NCI-H2196 treated with DMSO at 0.1 percent for 48 hours (cell line): ENCODE data around the gene RIC8B.

Experiments
- DNase-seq: peaks from one replicate; lab custom pipeline; 2025; ENCODE audit not compliant: unreplicated experiment; lab: John Stamatoyannopoulos, UW

The RIC8B gene

DNA sequence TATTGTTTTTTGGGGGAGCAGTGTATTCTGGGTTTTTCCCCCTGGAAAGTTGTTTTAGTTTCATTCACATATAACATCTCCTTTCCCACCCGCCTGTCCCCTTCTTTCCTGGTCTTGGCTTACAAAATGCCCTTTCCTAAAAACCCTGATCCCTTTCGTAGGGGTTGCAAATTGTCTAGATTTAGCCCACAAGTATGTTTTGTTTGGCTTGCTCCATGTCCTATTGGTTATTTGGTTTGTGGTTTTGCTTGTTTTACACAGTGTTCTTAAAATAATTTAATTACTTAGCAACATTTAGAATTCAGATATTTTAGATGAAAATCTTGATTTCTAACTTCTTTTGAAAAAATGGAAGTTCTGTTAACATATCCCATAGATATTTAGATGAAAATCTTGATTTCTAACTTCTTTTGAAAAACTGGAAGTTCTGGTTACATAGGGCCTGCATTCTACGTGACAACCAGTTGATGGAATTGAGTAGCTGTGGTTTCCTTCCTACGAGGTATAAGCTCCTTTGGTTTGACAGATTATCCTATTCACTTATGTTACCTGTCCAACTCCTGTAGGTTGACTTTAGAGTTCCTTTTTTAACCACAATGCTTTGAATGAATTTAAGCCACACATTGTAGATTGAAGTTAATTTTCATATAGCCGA is 92.1 kb downstream of the RIC8B start:
- DNase-seq: no peak

DNA sequence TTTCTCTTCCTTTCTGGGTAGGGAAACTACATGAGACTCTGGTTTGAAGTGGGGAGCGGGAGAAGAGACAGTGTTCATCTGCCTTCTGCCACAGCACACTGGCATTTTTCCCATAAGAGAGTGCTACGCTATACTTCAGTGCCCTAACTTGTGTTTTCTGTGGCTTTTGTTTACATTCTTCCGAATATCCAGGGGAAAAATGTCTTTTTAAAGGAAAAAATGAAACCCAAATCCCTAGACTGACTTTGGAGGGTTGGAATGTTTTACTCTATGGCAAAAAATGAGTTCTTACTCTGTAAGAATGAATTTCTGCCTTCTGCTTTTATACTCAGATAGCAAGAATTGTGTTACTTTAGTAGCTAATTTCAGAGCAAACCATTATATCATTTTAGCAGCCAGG is 93.2 kb downstream of the RIC8B start:
- DNase-seq: no peak

DNA sequence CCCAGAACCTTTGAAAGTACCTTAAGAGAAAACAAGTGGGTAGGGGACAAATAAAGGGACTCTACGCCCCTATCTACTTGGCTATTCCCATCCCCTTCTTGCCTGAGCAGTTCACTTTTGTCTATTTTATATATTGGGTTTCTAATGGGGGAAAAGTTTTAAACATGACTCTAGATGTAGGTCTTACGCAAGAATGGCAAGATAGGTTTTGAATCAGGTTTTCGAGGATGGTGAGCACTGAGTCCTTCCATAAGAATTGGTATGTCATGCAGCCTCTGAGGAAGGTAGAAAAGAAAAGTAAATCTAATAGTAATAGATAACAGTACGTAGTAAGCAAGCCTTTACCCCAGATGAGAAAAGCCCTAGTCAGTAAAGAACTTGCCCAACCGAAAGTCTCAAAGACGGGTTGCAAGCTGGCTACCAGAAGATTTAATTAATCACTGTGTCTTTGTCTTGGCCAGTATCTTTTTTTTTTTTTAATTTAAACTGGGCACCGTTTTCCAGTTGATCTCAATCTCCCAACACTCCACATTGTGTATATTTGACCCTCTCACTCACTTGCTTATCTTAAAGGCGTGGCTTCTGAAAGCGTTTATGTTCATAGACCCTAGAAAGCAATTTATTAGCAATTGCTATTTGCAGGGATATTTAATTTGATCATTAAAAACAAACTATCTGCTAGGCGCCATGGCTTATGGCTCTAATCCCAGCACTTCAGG is 94.7 kb downstream of the RIC8B start:
- no peak for DNase-seq

DNA sequence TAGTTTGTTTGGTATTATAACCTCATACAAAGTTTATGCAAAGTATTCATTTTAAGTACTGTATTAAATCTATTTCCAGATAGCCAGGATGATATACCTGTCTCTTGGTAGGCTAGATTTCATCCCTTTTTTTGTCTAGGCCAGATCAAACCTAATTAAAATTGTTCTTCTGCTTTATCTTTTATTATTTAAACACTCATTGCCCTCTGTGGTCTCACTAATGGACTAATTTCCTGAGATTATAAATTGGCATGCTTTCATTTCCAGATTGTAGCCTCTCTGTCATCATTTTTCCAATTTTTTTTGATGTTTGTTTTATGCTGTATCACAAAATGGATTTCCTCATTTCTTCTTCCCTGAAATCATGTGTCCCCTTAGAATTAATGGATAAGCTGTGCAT is 95.6 kb downstream of the RIC8B start:
- DNase-seq: no peak

DNA sequence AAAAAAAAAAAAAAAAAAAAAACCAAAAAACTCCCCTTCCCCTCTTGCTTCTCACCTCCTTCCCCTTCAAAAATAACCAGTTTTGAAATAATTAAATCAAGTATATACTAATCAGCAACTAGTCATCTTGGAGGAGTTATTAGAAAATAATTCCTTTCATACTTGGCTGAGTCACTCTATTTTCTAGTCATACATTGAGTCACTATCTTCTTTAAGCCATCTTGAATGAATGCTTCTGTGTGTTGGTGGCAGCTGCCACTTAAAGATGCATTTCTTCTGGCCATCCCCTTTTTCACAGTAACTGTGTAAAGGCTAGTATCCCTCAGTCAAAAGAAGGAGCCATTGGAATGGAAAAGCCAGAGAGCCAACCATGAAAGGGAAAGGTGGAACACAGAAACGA is 97.0 kb downstream of the RIC8B start:
- no peak for DNase-seq

DNA sequence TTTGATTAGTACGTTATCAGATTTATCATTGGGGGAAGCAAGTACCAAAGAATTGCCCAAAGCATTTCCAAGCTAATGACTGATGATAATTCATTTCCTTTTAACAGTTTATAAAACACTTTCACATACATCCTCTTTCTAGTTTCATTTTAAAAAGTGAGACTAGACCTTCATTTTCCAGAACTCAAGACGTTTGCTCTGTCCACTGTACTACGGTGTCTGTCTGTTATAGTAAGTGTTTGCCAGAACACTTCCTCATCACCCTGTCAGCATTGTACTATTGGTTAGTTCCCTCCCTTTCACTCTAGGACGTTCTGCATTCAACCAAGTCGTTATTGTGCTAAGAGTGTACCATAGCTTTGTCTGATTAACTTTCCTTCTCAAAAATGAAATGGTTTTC is 99.5 kb downstream of the RIC8B start:
- no peak for DNase-seq

DNA sequence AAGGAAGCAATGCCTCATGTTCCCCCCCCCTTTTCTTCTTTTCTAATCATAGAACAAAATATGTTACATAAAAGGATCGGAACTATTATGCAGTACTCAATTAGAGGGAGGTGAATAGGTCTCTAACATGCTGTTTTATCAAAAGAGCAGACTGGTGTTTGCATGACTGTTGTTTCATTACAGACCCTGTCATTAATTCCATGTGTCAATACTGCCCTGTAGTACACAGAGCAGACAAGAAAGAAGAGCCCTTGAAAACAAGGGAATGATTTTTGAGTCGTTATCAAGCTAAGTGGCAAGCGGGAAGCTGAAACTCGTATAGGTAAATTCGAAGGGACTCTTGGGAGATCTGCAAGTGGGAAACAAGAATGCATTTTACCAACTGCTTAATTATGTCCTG is 104.3 kb downstream of the RIC8B start:
- DNase-seq: no peak

DNA sequence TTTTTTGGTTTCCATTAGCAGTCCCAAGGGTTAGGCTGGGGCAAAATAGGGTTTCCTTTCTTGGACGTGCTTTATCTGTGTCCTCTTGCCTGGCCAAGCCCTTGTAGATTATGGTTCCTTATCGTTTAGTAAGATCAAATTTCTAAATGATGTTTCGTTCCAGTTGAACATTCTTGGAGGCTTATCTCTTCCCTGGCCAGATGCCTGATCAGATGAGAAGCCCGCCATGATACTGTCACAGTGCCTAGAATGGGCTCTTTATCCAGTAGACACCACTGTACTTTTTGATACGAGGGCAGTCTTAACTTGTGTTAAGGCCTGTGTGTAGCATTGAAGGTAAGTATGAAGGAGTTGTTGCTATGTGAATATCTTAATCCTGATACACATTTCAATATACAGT is 105.1 kb downstream of the RIC8B start:
- no peak for DNase-seq

DNA sequence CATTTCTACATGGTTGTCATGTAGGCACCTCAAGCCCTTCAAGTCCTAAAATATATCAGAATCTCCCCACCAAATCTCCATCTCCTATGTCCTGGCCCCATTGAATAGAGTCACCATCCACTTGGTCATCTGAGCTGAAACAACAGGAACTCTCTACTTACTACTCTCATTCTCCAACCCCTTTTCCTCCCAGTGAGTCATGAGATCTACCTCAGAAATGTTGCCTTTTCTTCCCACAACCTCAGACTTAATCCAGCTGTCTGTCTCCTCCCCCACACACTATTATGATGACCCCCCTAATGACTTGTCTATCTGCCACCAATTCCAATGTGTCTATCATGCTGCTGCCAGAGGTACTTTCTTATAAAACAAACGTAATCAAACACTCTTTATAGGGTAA is 108.9 kb downstream of the RIC8B start:
- no peak for DNase-seq

DNA sequence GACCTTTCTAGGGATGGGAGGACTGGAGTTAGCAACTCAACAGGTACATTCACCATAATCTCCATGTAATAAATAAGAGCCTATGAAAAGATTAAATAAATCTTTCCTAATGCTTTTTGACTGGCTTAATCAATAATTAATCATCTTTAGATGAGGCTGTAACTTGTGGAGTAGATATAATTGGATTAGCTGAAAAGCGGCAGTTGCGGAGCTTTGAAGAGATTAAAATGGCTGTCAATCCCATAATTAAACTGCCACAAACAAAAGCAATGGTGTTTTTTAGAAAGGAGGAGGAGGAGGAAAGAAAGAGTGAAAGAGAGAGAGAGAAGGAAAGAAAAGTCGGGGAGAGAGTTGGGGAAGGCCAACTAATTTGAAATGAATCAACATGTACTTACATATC is 110.5 kb downstream of the RIC8B start:
- no peak for DNase-seq

DNA sequence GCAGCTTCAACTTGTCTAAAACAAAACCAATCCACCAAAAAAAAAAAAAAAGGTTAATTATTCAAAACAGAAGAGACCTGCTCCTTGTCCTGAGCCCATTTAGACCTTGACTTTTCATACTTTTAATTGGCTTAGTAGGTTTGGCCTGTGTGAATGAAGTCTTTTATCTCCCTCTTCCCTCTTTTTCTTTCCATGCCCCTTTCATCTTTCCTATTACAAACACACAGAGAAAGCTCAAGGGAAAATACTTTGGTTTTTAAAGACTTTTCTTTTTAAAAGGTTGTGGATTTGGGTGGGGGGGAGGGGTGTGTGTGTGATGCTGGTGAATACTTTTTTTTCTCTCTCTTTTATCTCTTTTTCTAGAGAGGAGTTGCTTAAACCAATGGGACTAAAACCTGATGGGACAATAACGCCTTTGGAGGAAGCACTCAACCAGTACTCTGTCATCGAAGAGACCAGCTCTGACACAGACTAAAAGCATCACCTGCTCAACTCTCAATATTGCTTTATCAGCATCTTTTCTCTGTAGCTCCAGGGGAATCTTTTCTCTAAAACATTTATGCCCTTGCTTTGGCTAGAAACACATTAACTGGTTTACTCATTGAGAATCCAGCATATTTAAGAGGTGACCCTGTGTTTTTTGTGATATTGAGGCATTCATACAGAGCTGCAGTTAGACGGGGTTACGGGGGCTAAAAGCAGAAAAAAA is 111.2 kb downstream of the RIC8B start:
- DNase-seq: no peak

DNA sequence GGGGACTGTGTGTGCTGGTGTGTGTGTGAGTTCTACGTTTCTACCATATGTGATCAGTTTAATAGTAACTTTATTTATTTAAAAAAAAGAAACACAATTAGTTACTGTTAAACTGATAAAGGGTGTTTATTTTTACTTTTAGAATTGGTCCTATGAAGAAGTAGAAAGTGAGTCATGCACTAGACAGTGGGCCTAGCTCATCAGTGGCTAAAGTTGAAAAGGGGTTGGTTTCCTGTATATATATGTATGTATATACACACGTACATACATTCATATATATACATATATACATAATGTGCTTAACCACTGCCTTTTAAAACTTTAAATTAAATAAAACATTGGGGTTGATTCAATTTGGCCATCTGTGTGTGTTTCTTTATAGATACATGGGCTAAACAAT is 112.5 kb downstream of the RIC8B start:
- DNase-seq: no peak

DNA sequence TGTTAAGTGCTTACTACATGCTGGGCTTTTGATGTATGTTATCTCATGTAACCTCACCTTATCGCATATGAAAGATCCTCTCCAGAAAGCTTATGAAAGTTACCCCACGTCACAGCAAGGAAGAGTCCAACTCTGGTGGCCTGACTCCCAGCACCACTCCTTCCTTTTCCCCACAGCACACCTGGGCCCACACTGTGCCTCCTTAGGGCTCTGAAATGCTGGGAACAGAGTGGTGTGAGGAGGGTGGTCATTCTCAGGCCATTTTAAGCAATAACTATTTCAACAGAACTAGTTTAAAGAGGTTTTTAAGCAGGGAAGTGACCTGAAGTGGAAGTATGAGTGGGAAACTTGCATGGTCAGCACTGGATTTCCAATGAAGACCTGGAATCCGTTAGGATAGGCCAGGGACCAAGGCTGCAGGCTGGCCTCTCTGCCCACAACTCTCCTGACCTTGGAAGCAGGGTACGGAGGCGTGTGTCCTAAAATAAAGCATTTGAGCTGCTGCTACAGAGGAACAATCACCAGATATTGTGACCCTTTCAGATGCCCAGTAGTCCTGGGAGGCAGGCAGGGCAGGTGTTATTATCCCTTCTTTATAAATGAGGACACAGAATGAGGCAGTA is 114.0 kb downstream of the RIC8B start:
- DNase-seq: no peak

DNA sequence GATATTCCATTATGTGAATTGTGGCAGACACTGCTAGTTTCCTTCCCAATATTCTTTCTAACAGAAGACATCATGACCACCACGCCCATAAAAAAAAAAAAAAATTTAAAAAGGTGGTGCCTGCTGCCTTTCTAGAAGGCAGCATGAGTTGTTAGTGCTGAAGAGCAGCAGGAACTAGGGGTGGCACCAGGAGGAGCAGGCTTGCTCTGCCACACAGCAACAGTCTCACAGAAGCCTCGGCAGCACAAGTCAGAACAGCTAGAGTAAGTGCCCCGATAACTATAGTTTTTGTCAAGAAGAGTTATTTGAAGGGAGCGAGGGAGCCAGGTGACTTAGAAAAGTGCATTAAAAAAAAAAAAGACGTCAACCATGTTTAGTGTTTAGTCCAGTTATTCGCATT is 114.8 kb downstream of the RIC8B start:
- no peak for DNase-seq

DNA sequence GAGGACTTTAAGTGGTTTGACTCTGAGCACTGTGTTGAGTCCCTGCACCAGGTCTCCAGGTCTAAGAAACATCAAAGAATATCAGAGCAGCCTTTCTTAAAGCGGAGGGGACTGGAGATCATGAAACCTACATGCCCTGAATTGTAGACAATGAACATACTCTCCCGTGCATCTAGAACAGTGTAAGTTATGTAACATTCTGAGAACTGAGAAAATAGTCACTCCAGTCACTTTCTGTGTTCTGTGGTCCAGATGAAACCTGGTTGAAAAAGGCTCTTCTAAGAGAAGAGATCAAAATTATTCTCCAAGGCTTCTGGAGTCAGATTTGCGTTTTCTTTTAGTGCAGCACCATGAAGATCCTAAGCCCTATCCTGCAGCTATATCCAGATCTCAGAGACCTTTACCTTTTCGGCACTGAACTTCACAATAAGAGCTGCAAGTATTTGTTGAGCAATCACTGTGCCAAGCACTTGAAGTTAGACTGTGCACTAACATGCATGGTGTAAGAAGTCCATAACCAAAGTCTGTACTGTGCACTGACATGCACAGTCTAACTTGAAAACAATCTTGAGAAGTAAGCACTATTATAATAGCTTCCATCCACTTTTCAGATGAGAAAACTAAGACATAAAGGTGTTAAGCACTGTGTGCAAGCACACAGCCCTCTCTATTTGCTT is 115.6 kb downstream of the RIC8B start:
- DNase-seq: no peak

DNA sequence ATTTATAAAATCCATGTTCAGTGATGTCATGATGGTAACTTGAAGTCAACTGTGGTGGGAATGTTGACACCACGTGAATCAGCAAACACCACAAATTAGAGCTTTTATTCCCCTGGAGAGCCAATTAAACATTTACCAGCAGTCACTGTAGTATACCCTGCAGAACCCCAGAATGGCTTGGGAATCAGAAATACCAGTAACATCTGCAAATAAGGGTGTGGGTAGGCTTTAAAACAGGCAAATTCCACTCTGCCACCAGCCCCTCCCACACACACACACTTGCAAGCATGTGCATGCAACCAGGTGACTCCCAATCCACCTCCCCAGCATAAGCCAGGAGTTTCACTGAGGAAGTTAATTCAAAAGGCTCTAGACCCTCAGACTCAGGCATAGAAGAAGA is 117.6 kb downstream of the RIC8B start:
- no peak for DNase-seq

DNA sequence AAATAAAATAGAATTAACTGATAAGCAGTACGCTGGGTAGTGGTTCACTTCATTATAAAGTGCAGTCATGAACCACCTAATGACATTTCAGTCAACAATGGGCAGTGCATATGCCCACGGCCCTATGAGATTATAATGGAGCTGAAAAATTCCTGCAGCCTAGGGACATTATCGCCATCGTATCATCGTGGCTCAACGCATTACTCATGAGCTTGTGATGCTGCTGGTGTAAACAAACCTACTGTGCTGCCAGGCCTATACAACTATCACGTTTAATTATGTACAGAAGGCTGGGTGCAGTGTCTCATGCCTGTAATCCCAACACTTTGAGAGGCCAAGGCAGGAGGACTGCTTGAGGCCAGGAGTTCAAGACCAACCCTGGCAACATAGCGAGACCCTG is 119.0 kb downstream of the RIC8B start:
- no peak for DNase-seq

DNA sequence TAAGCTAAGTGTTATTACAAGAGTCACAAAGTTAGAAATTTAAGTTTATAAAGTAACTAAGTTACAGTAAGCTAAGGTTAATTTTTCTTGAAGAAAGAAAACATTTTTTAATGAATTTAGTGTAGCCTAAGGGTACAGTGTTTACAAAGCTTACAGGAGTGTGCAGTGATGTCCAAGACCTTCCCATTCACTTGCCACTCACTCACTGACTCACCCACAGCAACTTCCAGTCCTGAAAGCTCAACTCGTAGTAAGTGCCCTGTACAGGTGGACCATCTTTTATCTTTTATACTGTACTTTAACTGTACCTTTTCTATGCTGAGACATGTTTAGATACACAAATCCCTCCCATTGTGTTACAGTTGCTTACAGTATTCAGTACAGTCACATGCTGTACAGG is 120.3 kb downstream of the RIC8B start:
- DNase-seq: no peak

DNA sequence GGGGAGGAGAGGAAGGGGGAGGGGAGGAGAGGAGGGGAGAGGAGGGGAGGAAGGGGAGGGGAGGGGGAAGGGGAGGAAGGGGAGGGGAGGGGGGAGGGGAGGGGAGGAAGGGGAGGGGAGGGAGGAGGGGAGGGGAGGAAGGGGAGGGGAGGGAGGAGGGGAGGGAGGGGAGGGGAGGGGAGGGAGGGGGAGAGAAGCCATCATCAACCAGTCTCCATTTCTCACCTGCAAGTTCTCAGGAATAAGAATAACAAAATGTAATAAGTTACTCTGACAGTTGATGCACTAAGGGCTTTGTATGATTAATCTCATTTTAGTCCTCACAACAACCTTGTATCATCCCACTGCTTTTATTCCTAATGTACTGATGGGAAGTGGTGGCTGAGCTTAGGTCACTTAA is 122.1 kb downstream of the RIC8B start:
- no peak for DNase-seq

DNA sequence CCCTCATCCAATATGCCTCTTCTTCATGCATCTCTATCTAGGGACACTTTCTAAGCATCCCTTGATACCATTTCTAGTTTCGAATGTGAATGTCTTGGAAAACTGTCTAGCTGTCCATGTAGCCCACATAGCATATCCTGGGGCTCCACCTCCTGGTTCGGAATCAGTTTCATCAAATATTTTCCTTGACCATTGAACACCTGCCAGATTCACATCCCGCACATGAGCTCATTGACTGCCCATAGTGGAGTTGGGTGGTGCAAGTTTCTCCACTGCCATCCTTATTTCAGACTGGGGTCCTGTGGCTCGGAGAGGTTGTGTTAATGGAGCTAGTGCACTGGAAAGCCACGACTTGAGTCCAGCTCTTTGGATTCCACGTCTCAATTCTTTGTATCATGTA is 122.6 kb downstream of the RIC8B start:
- DNase-seq: no peak
